ENCODE results near the gene UBXN7.

DNA sequence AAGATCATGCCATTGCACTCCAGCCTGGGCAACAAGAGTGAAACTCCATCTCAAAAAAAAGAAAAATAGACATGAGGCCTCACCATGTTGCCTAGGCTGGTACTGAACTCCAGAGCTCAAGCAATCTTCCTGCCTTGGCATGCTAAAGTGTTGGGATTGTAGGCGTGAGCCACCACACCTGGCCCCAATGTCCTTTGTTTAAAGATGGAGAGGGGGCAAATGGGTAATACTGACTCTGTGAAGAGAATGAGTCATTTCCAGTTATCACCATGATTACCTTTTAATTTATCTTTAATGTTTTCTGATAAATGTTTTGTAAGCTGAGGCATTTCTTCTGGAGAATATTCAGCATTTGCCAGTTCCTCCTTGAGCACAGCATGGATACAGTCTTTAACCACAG, 116.4 kb downstream of the UBXN7 start:
- TF ChIP-seq ZNF274 (IDR thresholded peaks at IDR 0.05; ENCODE audit: low read depth, low read length), result no peak
- no peak for TF ChIP-seq YY1 (IDR thresholded peaks at IDR 0.05; ENCODE audit: insufficient read depth, insufficient read length)

All from NT2/D1 (cell line).